IPS-15b (cell line): Measurements from ENCODE around the gene GRXCR2.

Source experiments
- H3K27me3 ChIP-seq: one replicate; pipeline ENCODE4 v1.6.1; 2013; ENCODE audit warnings: low read length; ENCODE audit not compliant: control insufficient read depth, insufficient read depth
- H3K36me3 ChIP-seq: one replicate; pipeline ENCODE4 v1.6.1; 2013; ENCODE audit warnings: low read length; ENCODE audit not compliant: control insufficient read depth, insufficient read depth
- H3K4me1 ChIP-seq: one replicate; pipeline ENCODE4 v1.6.1; 2013; ENCODE audit warnings: mild to moderate bottlenecking, low read length; ENCODE audit not compliant: control insufficient read depth, insufficient read depth
- H3K4me3 ChIP-seq: one replicate; pipeline ENCODE4 v1.5.1; 2013; ENCODE audit warnings: low read depth, low read length
- H3K9ac ChIP-seq: one replicate; pipeline ENCODE4 v1.6.1; 2013; ENCODE audit warnings: low read depth, mild to moderate bottlenecking, low read length
- H3K9me3 ChIP-seq: one replicate; pipeline ENCODE4 v1.6.1; 2013; ENCODE audit warnings: mild to moderate bottlenecking, low read length; ENCODE audit not compliant: control insufficient read depth, insufficient read depth

GRXCR2 gene

GRCh38 chr5:145833631-145834200 is 39.1 kb downstream of the GRXCR2 start:
- no peak overlapping the region for H3K4me3 ChIP-seq
- H3K27me3 ChIP-seq: peaks cover 26% of the 10 kb centered on the region
- H3K36me3 ChIP-seq: no peaks in the 10 kb centered on the region
- H3K9me3 ChIP-seq: no peaks in the 10 kb centered on the region
- H3K9ac ChIP-seq: no peak overlapping the region
- H3K4me1 ChIP-seq: peaks cover 2% of the 10 kb centered on the region

DNA sequence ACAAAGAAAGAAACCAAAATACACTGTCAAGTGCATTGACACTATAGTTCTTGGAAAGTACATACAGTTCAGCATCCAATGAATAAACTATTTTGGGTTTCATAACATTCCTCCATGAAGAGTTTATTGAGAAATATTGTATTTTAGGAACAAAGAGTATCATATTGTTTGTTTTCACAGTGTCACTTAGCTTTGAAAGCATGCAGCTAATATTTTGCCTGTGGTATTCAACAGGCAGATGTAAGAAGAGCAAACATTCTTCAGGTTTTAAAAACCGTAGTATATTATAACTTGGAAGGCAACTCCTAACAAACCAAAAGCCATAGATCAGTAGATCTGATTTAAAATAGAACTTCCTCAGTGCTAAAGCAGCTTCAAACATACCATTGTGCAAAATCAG is 42.2 kb downstream of the GRXCR2 start:
- Histone ChIP-seq H3K9ac (no peak overlapping the region), H3K4me3 (no peak overlapping the region), H3K9me3 (no peaks in the 10 kb centered on the region), H3K27me3 (peaks cover 20% of the 10 kb centered on the region), H3K36me3 (no peaks in the 10 kb centered on the region), H3K4me1 (peaks cover under 1% of the 10 kb centered on the region)

DNA sequence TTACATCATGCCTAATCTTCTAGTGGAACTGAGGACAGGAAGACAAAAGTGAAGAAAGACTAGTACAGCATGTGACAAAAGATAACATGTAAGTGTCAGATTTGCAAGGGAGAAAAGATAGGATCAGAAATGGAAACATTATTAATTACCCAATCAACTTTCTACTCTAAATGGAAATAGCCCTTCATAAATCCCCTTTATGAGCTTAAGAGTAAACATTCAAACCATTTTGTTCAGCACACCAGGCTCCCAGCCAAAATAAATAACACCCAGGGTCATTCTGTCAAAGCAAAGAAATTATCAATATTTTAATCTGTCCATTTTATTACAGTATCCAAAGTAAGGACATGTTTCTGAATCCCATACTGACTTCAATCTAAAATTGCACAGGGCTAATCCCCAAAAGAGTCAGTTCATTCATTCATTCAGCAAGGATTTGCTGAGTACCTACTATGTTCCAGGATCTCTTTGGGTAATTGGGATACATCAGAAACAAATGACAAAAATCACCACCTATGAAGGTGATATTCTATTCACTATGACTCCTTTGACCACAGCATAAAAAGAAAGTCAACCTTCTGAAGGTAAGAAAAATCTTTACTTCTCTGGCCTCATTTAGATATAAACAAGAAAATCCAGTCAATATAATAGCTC is 43.0 kb downstream of the GRXCR2 start:
- peaks cover 15% of the 10 kb centered on the region for H3K27me3 ChIP-seq
- no peaks in the 10 kb centered on the region for H3K4me1 ChIP-seq

DNA sequence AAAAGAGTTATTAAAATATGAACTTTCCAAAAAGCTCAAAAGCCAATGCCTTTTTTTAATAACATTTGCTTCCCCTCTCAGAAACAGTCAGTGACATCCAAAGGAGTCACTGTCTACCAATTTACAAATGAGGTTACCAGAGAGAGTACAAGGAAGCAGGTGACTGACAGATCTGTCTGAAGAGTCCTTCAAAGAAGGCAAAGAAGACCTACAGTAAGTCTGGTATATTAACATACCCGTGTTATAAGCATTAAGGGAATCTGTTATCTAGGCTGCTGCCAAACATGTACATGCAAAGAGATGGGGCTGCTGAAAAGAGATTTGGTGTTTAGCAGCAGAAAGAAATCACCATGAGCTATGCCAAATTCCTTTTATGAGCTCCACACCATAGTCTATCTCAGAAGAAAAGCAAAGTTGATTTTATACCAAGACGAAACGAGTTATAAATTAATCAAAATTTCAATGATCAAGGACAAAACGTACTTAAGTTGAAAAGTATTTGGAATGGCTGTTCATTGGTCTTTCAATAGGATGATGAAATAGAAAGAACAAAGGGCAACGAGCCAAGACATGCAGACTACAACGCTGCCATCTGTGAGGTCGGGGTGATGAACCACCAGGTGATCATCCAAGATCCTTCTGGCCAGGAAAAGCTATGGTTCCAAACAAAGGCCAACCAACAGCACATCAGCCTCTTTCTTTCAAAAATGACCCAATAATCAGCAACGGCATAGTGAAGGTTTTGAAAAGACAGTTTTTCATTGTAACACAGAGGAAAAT is 45.7 kb downstream of the GRXCR2 start:
- H3K4me1 ChIP-seq: no peaks in the 10 kb centered on the region

More for the DNA sequence above, 43.0 kb downstream of the GRXCR2 start:
- Histone ChIP-seq H3K36me3 (no peaks in the 10 kb centered on the region), H3K9ac (no peak overlapping the region), H3K4me3 (no peak overlapping the region), H3K9me3 (no peaks in the 10 kb centered on the region)

DNA sequence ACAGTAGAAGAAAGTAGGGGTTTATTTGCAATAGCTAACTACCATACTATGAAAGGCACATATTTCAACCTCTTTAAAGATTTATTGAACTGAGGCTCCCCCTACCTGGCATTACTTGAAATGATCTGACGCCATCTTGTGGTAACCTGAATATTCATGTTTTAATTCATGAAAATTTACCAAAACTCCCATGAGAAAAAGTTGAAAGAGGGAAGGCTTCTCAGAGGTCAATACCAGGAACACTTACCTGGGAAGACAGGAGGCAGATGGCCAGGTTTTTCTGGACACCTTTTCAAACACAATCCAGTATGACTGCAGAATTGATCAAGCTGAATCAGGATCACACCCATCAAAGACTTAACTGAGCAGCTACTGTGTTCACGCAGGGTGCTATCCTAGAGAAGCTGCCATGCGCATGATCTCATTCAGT is 47.0 kb downstream of the GRXCR2 start:
- Histone ChIP-seq H3K4me1 (no peaks in the 10 kb centered on the region), H3K9ac (no peak overlapping the region), H3K9me3 (no peaks in the 10 kb centered on the region), H3K4me3 (no peak overlapping the region), H3K36me3 (no peaks in the 10 kb centered on the region), H3K27me3 (no peaks in the 10 kb centered on the region)

More for the DNA sequence above, 45.7 kb downstream of the GRXCR2 start:
- Histone ChIP-seq H3K9me3 (no peaks in the 10 kb centered on the region), H3K36me3 (no peaks in the 10 kb centered on the region), H3K9ac (no peak overlapping the region), H3K27me3 (no peaks in the 10 kb centered on the region), H3K4me3 (no peak overlapping the region)

GRCh38 chr5:145824040-145824439 is 48.8 kb downstream of the GRXCR2 start:
- H3K4me1 ChIP-seq: no peaks in the 10 kb centered on the region

DNA sequence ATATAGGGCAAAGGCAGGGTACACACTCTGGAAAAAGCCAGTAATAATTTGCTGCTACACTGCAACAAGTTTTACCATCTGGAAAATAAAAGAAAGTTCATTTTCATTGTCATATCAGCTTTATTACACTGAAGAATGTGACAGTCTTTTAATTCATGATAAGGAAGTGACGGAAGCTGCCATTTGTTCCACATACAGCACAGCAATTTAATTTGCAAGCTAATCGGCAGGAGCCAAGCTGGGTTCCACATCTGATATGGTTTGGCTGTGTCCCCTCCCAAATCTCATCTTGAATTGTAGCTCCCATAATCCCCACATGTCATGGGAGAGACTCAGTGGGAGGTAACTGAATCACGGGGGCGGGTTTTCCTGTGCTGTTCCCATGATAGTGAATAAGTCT is 54.2 kb downstream of the GRXCR2 start:
- H3K36me3 ChIP-seq: no peaks in the 10 kb centered on the region
- no peaks in the 10 kb centered on the region for H3K9me3 ChIP-seq
- H3K4me1 ChIP-seq: no peaks in the 10 kb centered on the region
- H3K27me3 ChIP-seq: no peaks in the 10 kb centered on the region
- no peak overlapping the region for H3K9ac ChIP-seq
- no peak overlapping the region for H3K4me3 ChIP-seq

More at GRCh38 chr5:145824040-145824439, 48.8 kb downstream of the GRXCR2 start:
- Histone ChIP-seq H3K4me3 (no peak overlapping the region), H3K27me3 (no peaks in the 10 kb centered on the region), H3K9ac (no peak overlapping the region), H3K9me3 (no peaks in the 10 kb centered on the region), H3K36me3 (no peaks in the 10 kb centered on the region)

DNA sequence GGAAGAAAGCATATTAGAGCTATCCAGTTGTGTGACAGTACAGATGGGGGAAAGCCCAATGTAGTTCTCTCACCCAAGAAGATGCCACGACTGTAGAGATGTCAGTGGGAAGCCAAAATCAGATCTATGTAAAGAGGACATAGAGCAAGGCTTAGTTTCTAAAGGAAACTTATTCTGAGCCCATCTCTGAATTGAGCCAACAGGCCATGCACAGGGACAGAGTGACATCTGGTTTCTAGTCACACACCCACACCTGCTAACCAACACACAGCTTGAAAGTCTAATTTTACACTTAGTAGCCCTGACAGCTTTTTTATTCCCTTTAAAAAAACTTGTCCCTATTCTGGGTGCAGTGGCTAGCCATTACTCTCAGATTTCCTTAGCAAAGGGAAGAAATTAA is 59.9 kb downstream of the GRXCR2 start:
- H3K36me3 ChIP-seq: no peaks in the 10 kb centered on the region
- no peaks in the 10 kb centered on the region for H3K4me1 ChIP-seq
- no peak overlapping the region for H3K4me3 ChIP-seq
- H3K9ac ChIP-seq: no peak overlapping the region
- H3K27me3 ChIP-seq: no peaks in the 10 kb centered on the region
- H3K9me3 ChIP-seq: no peaks in the 10 kb centered on the region

DNA sequence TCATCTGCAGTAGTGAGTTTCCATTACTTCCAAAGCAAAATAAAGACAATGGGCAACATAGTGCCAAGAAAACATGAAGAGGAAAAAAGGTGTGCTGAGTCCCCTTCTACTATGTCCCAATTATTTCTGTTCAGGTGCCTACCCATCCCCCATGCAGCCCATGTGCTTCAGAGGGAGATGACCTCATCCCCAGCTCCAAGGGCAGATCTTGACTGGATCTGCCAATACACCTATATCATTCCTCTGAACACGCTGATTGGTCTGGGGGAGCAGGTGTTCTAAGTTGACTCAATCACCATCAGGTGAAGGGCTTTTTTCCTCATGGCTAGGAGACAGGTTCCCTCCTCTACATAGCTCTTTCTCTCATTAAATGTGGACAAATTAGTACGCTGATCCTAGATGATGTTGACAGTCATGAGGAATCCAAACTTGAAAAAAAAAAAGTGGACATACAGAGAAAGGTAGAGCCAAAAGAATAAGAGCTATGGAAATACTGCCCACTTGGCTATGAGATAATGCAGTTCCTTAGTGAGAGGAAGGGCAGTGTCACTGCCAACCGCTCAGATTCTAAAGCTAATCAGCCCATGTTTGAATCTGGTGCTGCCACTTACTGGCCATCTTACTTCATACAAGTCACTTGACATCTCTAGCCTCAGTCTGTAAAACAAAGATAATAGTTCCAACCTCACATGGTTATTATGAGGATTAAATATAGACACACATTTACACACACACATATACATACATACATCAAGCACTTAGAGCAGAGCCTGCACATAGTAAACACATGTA is 60.8 kb downstream of the GRXCR2 start:
- H3K4me3 ChIP-seq: no peak overlapping the region
- no peaks in the 10 kb centered on the region for H3K36me3 ChIP-seq
- no peaks in the 10 kb centered on the region for H3K27me3 ChIP-seq
- no peaks in the 10 kb centered on the region for H3K9me3 ChIP-seq
- H3K9ac ChIP-seq: no peak overlapping the region
- H3K4me1 ChIP-seq: no peaks in the 10 kb centered on the region
